Measurements from ENCODE around the gene KIF13A.
A peak's percentile ranks its signal among the peaks of the same experiment; 100 is the strongest.

The KIF13A gene

DNA sequence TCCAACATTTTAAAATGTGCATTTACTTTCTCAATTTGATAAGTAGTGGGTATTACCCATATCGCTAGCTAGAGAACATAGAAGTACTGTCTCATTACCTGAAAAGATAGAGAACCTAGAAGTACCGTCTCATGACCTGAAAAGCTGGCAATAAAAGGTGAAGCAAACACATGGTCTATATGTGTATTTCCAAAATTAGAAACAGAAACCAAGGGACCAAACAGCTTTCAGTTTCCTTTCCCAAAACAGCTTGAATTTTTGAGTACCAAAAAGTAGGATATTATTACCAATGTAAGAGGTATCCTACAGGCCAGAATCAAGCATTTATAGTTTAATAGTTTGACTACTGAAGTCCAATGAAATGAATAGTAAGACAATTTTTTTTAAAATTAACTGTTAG is 77.2 kb downstream of the KIF13A start:
- no peak overlapping the region for H3K27ac ChIP-seq
- no peak overlapping the region for H3K4me3 ChIP-seq
- no peak for DNase-seq (ENCODE audit: low spot score)
- TF ChIP-seq, protein P1, sequence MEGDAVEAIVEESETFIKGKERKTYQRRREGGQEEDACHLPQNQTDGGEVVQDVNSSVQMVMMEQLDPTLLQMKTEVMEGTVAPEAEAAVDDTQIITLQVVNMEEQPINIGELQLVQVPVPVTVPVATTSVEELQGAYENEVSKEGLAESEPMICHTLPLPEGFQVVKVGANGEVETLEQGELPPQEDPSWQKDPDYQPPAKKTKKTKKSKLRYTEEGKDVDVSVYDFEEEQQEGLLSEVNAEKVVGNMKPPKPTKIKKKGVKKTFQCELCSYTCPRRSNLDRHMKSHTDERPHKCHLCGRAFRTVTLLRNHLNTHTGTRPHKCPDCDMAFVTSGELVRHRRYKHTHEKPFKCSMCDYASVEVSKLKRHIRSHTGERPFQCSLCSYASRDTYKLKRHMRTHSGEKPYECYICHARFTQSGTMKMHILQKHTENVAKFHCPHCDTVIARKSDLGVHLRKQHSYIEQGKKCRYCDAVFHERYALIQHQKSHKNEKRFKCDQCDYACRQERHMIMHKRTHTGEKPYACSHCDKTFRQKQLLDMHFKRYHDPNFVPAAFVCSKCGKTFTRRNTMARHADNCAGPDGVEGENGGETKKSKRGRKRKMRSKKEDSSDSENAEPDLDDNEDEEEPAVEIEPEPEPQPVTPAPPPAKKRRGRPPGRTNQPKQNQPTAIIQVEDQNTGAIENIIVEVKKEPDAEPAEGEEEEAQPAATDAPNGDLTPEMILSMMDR (IDR thresholded peaks at IDR 0.05), result no peak

DNA sequence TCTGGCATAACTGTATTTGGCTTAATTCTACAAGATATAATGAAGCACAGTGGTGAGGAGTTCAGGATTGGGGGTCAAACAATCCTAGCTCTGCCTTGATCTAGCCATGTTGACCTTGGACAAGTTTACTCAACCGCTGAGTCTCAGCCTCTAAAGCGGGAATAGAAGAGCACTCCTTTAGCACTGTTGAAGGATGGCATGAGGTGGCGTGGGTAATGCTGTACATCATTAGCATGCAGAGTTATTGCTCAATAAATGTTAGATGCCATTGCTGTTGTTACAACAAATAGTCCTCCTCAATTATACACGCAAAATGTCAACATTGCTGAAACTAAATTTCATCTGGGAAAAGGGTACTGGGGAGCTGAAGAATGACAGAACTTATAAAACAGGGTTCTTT is 78.6 kb downstream of the KIF13A start:
- DNase-seq (ENCODE audit: low spot score), result no peak
- TF ChIP-seq, protein P1 (IDR thresholded peaks at IDR 0.05), result no peak
- H3K27ac ChIP-seq, result no peak overlapping the region
- H3K4me3 ChIP-seq, result no peak overlapping the region

DNA sequence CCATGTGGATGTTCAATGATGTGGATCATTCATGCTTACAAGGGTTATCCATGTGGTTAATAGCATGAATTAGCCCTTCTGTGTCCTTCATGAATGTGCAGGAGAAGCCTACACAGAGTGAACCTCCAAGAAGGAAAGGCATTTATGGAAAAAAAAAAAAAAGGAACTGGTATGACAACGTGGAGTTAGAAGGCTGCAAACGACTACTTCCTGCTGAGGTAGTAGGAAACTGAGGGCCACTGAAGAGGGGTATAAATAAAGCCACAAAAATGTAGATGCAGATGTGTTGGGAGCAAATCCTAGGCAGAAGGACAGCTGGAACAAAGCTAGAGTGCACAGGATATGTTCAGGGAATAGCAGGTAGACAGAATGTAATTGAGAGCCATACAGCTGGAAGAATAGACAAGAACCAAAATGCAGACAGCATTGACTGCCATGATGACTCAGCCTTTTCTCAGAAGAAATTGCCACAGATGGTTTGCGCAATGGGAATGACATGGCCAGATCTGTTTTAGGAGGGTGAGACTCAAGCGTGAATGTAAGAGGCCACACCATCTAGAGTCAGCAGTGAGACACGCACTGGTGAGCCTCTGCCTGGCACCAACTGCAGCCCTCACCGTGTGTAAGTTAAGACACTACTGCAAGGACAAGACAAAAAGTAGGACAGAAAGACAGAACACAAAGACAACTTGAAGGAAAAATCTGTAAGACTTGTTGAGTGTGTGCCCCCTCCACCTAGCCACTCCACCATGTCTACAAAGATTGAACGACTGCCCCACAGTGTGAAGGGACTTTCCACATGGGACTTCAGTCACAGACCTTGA is 79.8 kb downstream of the KIF13A start:
- TF ChIP-seq, protein P1 (IDR thresholded peaks at IDR 0.05), result no peak
- Histone ChIP-seq H3K4me3 (no peak overlapping the region), H3K27ac (peak overlapping the region; percentile 64 to 75)
- peak; percentile 90 for DNase-seq (ENCODE audit: low spot score)

DNA sequence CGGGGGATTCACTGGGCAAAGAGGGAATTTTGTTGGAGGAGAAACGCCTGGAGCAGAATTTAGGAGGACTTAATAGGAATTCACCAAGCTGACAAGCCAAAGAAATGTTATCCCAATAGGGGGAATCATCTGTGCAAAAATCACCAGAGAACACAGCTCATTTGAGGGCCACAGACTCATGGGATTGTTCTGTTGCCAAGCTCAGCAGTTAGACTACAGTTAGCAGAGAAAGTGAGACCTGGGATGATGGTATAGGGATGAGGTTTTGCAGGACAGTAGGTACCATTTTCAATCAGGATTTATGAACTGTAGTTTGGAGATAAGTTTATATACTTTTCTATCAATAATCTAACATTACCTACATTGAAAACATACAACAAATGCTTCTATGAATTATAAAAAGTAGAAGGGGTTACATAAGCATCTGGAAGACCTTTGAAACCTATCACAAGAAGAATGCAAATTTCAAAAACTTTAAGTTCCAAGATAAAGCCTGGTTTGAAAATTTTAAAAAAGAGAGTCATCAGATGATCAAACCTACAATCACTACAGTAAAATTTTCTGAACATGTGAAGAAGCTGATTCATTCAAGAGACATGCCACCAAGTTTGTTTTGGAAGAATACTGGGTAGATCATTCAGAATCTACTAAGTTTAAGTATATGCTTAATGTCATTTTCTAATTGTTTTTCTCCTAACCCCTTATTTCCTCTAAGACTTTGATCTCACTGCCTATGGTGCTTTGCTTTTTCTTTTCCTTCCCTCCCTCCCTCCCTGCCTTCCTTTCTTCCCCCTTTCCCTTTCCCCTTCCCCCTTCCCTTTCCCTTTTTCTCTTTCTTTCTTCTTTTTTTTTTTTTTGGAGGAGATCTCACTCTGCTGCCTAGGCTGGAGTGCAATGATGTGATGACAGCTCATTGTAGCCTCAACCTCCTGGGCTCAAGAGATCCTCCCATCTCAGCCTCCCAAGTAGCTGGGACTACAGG is 81.5 kb downstream of the KIF13A start:
- Histone ChIP-seq H3K27ac (peak overlapping the region; percentile 64 to 75), H3K4me3 (no peak overlapping the region)
- no peak for DNase-seq (ENCODE audit: low spot score)
- TF ChIP-seq, protein P1 (IDR thresholded peaks at IDR 0.05), result no peak

DNA sequence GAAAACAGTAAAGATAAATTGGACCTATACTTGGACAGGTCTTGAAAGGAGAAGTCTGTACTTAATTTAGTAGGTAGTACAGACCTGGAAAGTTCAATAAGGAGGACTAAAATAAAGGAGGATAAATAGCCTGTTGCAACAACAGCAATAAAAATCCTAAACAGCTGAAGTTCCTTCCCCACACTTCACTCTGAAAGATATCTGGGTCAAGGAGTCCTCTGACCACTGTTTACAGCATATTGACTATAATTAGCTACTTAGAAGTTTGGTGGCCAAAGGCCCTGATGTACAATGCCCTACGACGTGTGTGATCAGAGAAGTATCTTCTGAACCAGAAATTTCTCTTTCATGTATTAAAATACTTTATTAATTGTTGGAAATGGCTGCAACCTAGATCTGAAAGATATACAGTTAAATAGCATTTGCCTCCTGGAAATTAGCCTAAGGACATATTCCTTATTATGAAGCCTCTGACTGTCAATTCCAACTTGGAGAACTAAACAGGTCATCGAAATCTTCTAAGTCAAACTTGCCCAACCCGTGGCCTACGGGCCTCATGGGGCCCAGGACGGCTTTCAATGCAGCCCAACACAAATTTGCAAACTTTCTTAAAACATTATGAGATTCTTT is 82.8 kb downstream of the KIF13A start:
- TF ChIP-seq, protein P1 (IDR thresholded peaks at IDR 0.05), result no peak
- peak overlapping the region in 1 of 2 donors; percentile 23 for H3K27ac ChIP-seq

DNA sequence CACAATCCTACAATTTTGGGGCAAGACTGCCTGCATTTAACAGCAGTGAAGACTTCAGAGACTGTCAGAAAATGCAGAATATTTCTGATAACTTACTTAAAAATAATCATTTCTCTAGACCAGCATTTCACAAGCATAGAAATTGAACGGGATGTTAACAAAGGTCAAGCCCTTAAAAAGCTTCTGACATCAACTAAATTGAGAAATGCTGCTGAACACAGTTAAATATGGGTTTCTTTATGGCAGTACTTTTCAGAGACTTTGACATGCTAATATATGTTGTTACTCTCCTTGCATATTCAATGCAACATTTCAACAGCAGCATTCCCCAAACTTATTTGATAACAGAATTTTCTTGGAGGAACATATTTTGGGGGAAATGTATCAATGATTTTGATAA is 84.5 kb downstream of the KIF13A start:
- TF ChIP-seq, protein P1 (IDR thresholded peaks at IDR 0.05), result no peak
- Histone ChIP-seq H3K4me3 (no peak overlapping the region), H3K27ac (peak overlapping the region in 1 of 2 donors; percentile 21)
- no peak for DNase-seq (ENCODE audit: low spot score)

More for the DNA sequence above, 82.8 kb downstream of the KIF13A start:
- no peak for DNase-seq (ENCODE audit: low spot score)
- no peak overlapping the region for H3K4me3 ChIP-seq
